Cortex of kidney (tissue), 1 donor: Measurements from ENCODE around the gene UGGT1.
A peak's percentile ranks its signal among the peaks of the same experiment; 100 is the strongest.

Experiments used
- DNase-seq: peaks from one replicate; lab custom pipeline; 2025; lab: John Stamatoyannopoulos, UW

UGGT1 gene

DNA sequence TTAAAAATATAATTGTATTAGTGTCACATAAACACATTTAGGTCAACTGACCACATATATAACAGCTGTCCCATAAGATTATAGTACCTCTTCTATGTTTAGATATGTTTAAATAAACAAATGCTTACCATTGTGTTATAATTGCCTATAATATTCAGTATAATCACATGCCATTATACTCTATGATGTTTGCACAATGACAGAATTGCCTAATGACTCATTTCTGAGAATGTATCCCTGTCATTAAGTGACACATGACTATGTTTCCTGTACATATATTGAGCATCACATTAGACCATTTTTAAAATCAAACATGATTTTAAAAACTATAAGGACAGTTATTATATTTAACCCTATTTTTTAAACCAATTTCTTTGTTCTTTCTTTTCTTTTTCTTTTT lies 137.9 kb downstream of the UGGT1 start:
- DNase-seq, result no peak

DNA sequence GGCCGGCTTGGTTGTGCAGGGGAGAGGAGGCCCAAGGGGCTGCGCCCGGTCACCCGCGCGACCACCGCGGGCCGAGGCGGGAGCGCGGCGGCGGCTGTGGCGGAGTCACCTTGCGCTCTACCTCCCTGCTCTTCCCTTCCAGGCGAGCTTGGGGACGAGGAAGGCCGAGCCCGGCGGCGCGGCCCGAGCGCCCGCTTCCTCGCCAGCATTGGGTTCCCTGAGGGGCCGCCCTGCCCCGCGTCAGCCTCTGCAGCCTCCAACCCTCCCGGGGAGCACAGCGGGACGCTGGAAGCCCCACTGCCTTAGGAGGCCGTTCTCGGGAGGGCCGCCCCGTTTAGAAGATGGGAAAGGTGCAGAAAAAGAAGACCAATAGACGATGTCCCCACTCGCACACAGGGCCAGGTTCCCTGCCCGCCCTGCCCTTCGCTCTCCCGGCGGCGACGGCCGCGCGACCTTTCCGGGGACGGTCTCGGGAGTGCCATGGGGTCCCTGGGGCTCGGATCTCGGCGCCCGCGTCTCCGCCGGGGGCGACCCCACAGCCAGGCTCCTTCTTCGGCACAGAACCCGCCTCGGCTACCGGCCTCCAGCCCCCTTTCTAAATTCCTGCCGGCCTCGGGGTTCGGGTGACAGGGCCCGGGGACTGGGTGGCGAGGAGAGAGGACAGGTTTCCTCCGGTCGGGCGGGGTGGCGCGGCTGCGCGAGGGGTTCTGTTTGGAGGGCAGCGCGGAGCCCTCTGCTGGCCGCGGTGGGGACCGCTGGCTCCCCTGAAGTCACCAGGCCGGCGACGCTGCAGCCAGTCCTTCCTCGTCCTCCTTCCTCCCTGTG lies 142.2 kb downstream of the UGGT1 start:
- DNase-seq, result peak; percentile 76

DNA sequence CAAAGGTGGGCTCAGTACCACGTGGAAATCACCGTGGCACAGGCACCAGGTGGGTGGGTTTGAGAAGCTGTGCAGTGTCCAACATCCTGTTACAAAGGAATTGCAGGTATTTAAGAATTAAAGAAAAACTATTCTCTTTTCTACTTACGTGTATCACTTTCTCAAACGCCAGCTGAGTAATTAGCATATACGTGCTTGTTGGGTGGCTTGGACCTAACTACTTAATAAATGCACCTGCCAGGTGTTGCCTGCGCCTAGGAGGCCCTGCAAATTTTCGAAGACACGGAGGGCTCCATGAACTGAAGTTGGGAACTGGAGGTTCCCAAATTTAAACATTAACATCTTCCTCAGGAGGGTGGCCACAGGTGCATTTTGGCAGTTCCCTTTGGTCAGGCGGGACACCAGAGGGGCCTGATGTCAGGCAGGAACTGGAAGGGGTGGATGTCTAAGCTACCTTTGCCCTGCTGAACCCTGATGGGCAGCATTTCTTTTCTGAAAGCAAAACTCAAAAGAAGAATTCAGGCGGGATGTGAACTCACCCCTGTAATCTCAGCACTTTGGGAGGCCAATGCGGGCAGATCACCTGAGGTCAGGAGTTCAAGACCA lies 142.9 kb downstream of the UGGT1 start:
- DNase-seq, result no peak

DNA sequence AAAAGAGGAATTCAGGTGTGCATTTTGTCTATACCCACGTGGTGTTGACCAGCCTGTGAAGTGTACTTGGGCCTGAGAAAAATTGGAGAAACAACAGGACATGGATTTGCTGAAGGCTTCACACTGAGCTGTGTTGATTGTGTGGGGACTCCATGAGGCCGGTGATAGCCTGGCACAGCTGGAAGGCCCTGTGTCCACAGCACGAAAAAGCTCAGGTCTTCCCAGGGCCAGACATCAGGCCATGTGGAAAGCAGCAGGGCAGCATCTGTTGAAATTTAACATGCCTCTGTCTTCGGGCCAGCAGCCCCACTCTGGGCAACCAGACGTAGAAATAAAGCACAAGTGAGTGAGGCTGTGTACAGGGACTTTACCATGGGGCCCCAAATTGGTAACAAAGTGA lies 143.6 kb downstream of the UGGT1 start:
- no peak for DNase-seq

DNA sequence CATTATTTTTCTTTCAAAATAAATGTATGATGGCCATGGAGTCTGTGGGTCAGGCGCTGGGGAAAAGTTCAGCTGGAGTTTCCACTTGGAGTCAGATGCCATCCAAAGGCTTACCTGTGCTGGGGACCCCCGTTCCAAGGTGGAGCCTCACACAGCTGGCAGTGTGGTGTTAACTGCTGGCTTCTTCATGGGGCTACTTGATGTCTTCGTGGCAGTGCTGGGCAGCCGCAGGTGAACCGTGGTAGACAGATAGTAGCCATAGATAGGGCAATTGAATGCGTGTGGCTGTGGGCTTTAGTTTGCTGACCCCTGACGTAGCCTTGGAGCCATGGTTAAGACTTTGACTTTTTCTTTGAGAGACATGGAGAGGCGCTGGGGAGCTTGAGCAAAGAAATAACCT lies 144.6 kb downstream of the UGGT1 start:
- DNase-seq, result no peak

DNA sequence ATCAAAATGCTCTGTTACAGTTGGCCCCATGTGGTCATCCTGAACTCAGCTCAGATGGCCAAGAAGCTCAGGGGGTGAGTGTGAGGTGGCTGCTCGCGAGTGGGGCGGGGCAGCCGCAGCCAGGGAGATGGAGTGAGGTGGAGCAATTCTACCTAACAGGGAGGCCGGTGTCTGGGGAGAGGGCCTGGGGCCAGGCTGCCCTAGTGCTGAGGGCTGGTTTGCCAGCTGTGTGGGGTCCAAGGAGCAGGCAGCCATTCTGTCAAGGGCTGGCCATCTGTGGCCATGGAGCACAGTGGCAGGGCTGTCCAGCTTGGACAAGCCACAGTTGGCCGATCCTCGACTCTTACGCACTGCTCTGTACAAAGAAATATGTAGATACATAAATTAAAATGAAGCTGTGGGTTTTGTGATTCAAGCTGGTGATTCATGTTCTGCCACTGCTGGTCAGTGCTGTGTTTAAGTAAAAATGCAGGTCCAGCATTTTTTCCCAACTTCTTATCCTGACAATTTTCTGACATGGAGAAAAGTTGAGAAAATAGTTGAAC lies 145.6 kb downstream of the UGGT1 start:
- DNase-seq, result no peak

DNA sequence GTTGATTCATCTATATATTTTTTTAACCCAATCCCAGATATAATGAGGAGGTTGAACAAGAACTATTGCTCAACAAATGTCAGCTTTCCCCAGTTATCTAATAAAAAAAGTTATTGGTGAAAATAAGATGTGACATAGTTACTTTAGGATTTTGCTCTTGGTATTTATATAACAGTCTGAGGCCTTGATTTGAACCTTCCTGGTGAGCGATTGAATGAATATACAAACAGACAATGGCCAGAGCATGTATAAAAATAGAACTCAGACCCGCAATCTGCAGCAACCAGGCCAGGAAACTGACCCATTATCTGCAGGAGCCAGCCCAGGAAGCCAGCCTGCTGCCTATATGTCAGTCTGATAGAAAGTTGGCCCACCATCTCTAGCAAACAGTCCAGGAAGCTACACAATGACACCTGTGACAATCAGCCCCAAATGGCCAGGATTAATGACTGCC lies 146.1 kb downstream of the UGGT1 start:
- DNase-seq, result no peak

DNA sequence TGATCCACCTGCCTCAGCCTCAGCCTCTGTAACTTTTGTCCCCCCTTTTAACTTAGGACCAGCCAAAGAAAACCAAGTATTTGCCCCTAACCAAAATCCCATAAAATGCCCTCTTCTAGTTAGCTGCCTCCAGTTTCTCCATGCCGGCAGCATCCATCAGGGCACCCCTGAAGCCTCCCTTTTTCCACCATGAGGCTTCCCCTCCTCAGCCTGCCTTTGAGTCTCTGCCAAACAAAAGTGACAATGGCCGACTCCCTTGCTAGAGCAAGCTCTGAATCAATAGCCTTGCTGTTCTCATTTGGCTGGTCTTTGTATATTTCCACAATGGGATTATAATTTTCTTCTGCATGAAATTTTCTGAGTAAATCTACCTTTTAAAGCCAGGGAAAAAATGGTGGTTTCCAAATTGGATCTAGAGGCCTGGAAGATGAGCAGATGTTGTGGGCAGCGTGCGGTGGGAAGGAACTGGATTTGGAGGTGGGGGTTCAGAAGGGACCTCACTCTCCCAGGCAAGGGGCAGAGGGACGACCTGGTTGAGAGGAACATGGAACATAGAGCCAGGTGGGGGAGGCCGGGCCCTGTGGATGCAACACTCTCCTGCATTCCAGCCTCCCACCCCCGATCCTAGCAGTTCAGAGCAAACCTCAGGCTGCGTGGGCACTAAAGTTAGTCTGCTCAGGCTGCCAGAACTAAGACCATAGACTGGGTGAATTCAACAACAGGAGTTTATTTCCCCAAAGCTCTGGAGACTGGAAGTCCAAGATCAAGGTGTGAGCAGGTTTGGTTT lies 147.1 kb downstream of the UGGT1 start:
- DNase-seq, result no peak

DNA sequence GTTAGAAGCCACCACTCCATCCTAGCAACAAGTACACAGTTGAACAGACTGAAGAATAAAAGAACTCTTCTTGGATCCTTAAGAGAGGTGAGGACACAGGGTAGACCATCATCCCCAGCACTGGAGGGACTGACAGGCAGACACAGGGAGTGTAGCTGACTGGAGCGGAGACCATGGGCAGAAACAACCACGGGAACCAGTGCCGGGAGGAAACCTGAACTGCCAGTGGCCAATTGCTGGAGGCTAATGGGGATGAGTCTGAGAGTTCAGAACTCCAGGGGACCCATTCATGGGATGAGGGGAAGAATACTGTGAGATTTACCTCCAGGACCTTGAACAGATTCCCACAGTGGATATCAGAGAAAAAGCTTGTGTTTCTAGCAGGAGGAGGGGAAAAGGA lies 150.9 kb downstream of the UGGT1 start:
- no peak for DNase-seq
